GM12891 (cell line): ENCODE results near the gene TFF3.

ENCODE experiments used
- PAX5 ChIP-seq: IDR thresholded peaks from 2 replicates; pipeline ENCODE4 v1.6.1; 2011; ENCODE audit warnings: low read length, moderate library complexity, mild to moderate bottlenecking; ENCODE audit not compliant: insufficient read depth, severe bottlenecking
- POLR2A ChIP-seq: IDR thresholded peaks from 2 replicates; pipeline ENCODE4 v1.6.1; 2011; ENCODE audit warnings: low read depth, low read length, control low read depth
- POLR2AphosphoS5 ChIP-seq: IDR thresholded peaks from 2 replicates; pipeline ENCODE4 v1.6.1; 2011; ENCODE audit warnings: low read depth, low read length, control low read depth
- POU2F2 ChIP-seq: IDR thresholded peaks from 2 replicates; pipeline ENCODE4 v1.6.1; 2011; ENCODE audit warnings: low read depth, mild to moderate bottlenecking, control low read depth, low read length, moderate library complexity
- SPI1 ChIP-seq: IDR thresholded peaks from 2 replicates; pipeline ENCODE4 v1.6.1; 2011; ENCODE audit warnings: low read depth, low read length, control low read depth
- TAF1 ChIP-seq: IDR thresholded peaks from 2 replicates; pipeline ENCODE4 v1.6.1; 2011; ENCODE audit warnings: low read depth, low read length, control low read depth

- TF ChIP-seq POLR2A (no peak), POU2F2 (no peak), TAF1 (no peak), POLR2AphosphoS5 (no peak), SPI1 (no peak), PAX5 (no peak)
These were observed 27.9 kb upstream of the TFF3 start for GRCh38 chr21:42343101-42343500.
